Measurements from ENCODE around the gene SCP2D1.

Gene SCP2D1

DNA sequence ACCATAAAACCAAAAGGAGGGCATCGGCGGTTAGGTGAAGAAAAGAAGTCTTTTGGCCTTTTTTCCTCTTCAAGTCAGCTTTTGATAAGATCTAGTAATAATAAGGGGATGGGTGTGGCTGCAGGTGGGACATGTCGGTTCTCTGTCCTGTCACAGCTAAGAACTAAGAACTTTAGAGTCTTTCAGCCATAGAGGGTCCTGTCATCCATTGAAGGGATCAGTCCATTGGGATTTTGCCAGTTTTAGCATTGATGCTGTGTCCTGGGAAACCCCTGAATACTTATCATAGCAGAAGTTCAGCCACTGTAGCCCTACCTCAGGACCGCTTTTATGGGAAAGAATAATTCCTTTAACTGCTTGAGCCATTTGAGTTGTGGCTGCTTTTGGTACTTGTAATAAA is 18.2 kb upstream of the SCP2D1 start:
- no peak overlapping the region for H3K4me3 ChIP-seq (ENCODE audit: low read length)
- TF ChIP-seq, protein P1, sequence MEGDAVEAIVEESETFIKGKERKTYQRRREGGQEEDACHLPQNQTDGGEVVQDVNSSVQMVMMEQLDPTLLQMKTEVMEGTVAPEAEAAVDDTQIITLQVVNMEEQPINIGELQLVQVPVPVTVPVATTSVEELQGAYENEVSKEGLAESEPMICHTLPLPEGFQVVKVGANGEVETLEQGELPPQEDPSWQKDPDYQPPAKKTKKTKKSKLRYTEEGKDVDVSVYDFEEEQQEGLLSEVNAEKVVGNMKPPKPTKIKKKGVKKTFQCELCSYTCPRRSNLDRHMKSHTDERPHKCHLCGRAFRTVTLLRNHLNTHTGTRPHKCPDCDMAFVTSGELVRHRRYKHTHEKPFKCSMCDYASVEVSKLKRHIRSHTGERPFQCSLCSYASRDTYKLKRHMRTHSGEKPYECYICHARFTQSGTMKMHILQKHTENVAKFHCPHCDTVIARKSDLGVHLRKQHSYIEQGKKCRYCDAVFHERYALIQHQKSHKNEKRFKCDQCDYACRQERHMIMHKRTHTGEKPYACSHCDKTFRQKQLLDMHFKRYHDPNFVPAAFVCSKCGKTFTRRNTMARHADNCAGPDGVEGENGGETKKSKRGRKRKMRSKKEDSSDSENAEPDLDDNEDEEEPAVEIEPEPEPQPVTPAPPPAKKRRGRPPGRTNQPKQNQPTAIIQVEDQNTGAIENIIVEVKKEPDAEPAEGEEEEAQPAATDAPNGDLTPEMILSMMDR (conservative IDR thresholded peaks at IDR 0.05; ENCODE audit: low read depth, low read length): no peak
- no peak for DNase-seq (ENCODE audit: low read depth)

DNA sequence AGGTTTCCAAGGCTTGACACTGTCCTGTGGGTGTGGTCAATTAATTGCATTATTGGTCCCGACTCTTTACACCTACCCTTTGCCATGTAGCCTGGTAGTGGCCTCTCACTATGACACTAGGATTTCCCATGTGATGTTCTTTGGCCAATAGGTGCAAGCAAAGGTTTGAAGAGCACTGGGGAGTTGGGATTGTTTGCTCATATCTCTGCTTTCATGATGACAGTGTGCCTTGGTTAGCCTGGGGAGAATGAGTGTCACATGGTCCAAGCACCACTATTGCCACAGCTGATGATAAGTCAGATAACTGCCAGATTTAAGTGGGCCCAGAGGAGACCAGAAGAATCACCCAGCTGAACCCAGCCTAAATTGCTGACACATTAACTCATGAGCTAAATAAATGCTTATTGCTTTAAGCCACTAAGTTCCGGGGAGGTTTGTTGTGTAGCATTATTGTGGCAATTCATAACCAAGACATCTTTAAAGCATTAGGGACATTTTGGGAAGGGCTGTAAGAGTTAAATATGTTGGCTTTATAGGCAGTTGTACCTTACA is 17.2 kb upstream of the SCP2D1 start:
- TF ChIP-seq, protein P1 (conservative IDR thresholded peaks at IDR 0.05; ENCODE audit: low read depth, low read length): no peak
- no peak overlapping the region for H3K4me3 ChIP-seq (ENCODE audit: low read length)
- DNase-seq (ENCODE audit: low read depth): no peak

DNA sequence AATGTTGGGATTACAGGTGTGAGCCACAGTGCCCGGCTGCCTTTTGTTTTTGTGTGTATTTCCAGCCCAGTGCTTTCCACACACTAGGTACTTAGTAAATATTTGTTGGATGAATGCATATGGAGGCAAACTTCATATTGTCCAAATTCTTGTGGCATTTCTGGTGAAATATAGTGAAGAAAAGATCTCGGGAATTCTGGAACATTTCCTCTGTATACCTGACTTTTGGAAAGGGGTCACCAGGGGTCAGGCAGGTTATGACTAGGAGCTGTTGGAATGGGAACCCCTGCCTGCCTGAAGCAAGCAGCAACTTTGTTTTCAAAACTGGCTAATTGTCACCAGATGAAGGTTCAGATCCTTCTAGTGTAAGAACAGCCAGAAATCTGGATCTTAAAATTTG is 12.1 kb upstream of the SCP2D1 start:
- no peak for DNase-seq (ENCODE audit: low read depth)
- TF ChIP-seq, protein P1 (conservative IDR thresholded peaks at IDR 0.05; ENCODE audit: low read depth, low read length): no peak
- H3K4me3 ChIP-seq (ENCODE audit: low read length): no peak overlapping the region

- no peak overlapping the region for H3K4me3 ChIP-seq (ENCODE audit: low read length)
- DNase-seq (ENCODE audit: low read depth): no peak
- TF ChIP-seq, protein P1 (conservative IDR thresholded peaks at IDR 0.05; ENCODE audit: low read depth, low read length): no peak
Observed at GRCh38 chr20:18802012-18802634, 11.5 kb upstream of the SCP2D1 start.

- no peak overlapping the region for H3K4me3 ChIP-seq (ENCODE audit: low read length)
- TF ChIP-seq, protein P1 (conservative IDR thresholded peaks at IDR 0.05; ENCODE audit: low read depth, low read length): no peak
- DNase-seq (ENCODE audit: low read depth): no peak
Observed at GRCh38 chr20:18805881-18806280, 7.7 kb upstream of the SCP2D1 start.

- no peak for DNase-seq (ENCODE audit: low read depth)
- TF ChIP-seq, protein P1 (conservative IDR thresholded peaks at IDR 0.05; ENCODE audit: low read depth, low read length): no peak
- no peak overlapping the region for H3K4me3 ChIP-seq (ENCODE audit: low read length)
Observed at GRCh38 chr20:18808712-18809111, 4.9 kb upstream of the SCP2D1 start.

GRCh38 chr20:18811186-18811585 is 2.4 kb upstream of the SCP2D1 start:
- DNase-seq (ENCODE audit: low read depth): no peak
- no peak overlapping the region for H3K4me3 ChIP-seq (ENCODE audit: low read length)
- TF ChIP-seq, protein P1 (conservative IDR thresholded peaks at IDR 0.05; ENCODE audit: low read depth, low read length): no peak
